H9 (cell line): ENCODE measurements around the gene TSPAN13. TPM values are rescaled to one million over a fixed set of nuclear protein-coding genes. Genes with fewer than 3 reads are reported as not detected.
A peak's percentile ranks its signal among the peaks of the same experiment; 100 is the strongest.

ENCODE experiments used
- DNase-seq: peaks from one replicate; pipeline ENCODE4 v3.0.0-alpha.2; 2017
- H2AFZ ChIP-seq: one replicate; pipeline ENCODE4 v1.6.1; 2013; ENCODE audit warnings: mild to moderate bottlenecking, low read length, control low read depth, moderate library complexity
- H2AK5ac ChIP-seq: 2 replicates; pipeline ENCODE4 v1.6.1; 2013; ENCODE audit warnings: low read length, control low read depth, mixed read lengths; ENCODE audit not compliant: insufficient read length
- H2BK120ac ChIP-seq: one replicate; pipeline ENCODE4 v1.6.1; 2013; ENCODE audit warnings: low read depth, mild to moderate bottlenecking, low read length, control low read depth, inconsistent platforms; ENCODE audit not compliant: poor library complexity, severe bottlenecking
- H2BK12ac ChIP-seq: 2 replicates; pipeline ENCODE4 v1.6.1; 2013; ENCODE audit warnings: low read length, control low read depth, mixed read lengths, low read depth; ENCODE audit not compliant: insufficient read length
- H2BK15ac ChIP-seq: 2 replicates; pipeline ENCODE4 v1.6.1; 2013; ENCODE audit warnings: low read depth, low read length, control low read depth
- H2BK20ac ChIP-seq: one replicate; pipeline ENCODE4 v1.6.1; 2013; ENCODE audit warnings: low read depth, mild to moderate bottlenecking, low read length, control low read depth, inconsistent platforms; ENCODE audit not compliant: poor library complexity, severe bottlenecking
- H2BK5ac ChIP-seq: 2 replicates; pipeline ENCODE4 v1.6.1; 2013; ENCODE audit warnings: low read length, control low read depth, mixed read lengths; ENCODE audit not compliant: insufficient read length
- H3K14ac ChIP-seq: 2 replicates; pipeline ENCODE4 v1.6.1; 2013; ENCODE audit warnings: low read length, control low read depth; ENCODE audit not compliant: insufficient read depth
- H3K18ac ChIP-seq: 2 replicates; pipeline ENCODE4 v1.6.1; 2013; ENCODE audit warnings: low read depth, mild to moderate bottlenecking, mixed read lengths, low read length, control low read depth; ENCODE audit not compliant: insufficient read length
- H3K23ac ChIP-seq: 2 replicates; pipeline ENCODE4 v1.6.1; 2013; ENCODE audit warnings: low read length, control low read depth, mixed read lengths, low read depth; ENCODE audit not compliant: insufficient read length
- H3K23me2 ChIP-seq: 2 replicates; pipeline ENCODE4 v1.6.1; 2013; ENCODE audit warnings: low read depth, mild to moderate bottlenecking, mixed read lengths, low read length, control low read depth; ENCODE audit not compliant: insufficient read length, poor library complexity, severe bottlenecking
- H3K27ac ChIP-seq: 2 replicates; pipeline ENCODE4 v1.5.1; 2013; ENCODE audit warnings: low read length, control low read depth, mixed read lengths, low read depth; ENCODE audit not compliant: insufficient read length
- H3K27me3 ChIP-seq: 2 replicates; pipeline ENCODE4 v1.6.1; 2013; ENCODE audit warnings: low read length, control low read depth, inconsistent platforms; ENCODE audit not compliant: insufficient read depth
- H3K4ac ChIP-seq: 2 replicates; pipeline ENCODE4 v1.6.1; 2013; ENCODE audit warnings: low read depth, mild to moderate bottlenecking, control low read depth, inconsistent platforms, low read length, moderate library complexity
- H3K4me1 ChIP-seq: 2 replicates; pipeline ENCODE4 v1.6.1; 2013; ENCODE audit warnings: low read length, control low read depth, inconsistent platforms; ENCODE audit not compliant: insufficient read depth
- H3K4me2 ChIP-seq: 2 replicates; pipeline ENCODE4 v1.6.1; 2013; ENCODE audit warnings: low read length, control low read depth, mixed read lengths; ENCODE audit not compliant: insufficient read length, insufficient read depth
- H3K56ac ChIP-seq: 2 replicates; pipeline ENCODE4 v1.6.1; 2013; ENCODE audit warnings: low read depth, mild to moderate bottlenecking, mixed read lengths, low read length, control low read depth; ENCODE audit not compliant: insufficient read length
- H3K79me1 ChIP-seq: 2 replicates; pipeline ENCODE4 v1.6.1; 2013; ENCODE audit warnings: low read depth, mild to moderate bottlenecking, moderate library complexity, low read length, control low read depth, inconsistent platforms; ENCODE audit not compliant: insufficient read depth, poor library complexity, severe bottlenecking
- H3K79me2 ChIP-seq: 2 replicates; pipeline ENCODE4 v1.6.1; 2013; ENCODE audit warnings: low read length, control low read depth, inconsistent platforms; ENCODE audit not compliant: insufficient read depth
- H3K9ac ChIP-seq: 2 replicates; pipeline ENCODE4 v1.6.1; 2013; ENCODE audit warnings: low read length, control low read depth, mixed read lengths; ENCODE audit not compliant: insufficient read length; ENCODE audit errors: extremely low read depth
- H3K9me3 ChIP-seq: one replicate; pipeline ENCODE4 v1.6.1; 2013; ENCODE audit warnings: low read depth, low read length, inconsistent platforms; ENCODE audit not compliant: control insufficient read depth
- H3T11ph ChIP-seq: one replicate; pipeline ENCODE4 v1.6.1; 2013; ENCODE audit warnings: mild to moderate bottlenecking, low read length, control low read depth, inconsistent platforms
- H4K20me1 ChIP-seq: one replicate; pipeline ENCODE4 v1.6.1; 2013; ENCODE audit not compliant: control insufficient read depth, insufficient read length, insufficient read depth
- H4K5ac ChIP-seq: 2 replicates; pipeline ENCODE4 v1.6.1; 2013; ENCODE audit warnings: low read depth, mild to moderate bottlenecking, mixed read lengths, low read length, control low read depth; ENCODE audit not compliant: insufficient read length
- H4K8ac ChIP-seq: replicated peaks from 2 replicates; pipeline ENCODE4 v1.6.1; 2013; ENCODE audit warnings: low read length, control low read depth, mixed read lengths, low read depth; ENCODE audit not compliant: insufficient read length
- H4K91ac ChIP-seq: 2 replicates; pipeline ENCODE4 v1.6.1; 2013; ENCODE audit warnings: low read depth, mild to moderate bottlenecking, moderate library complexity, mixed read lengths, low read length, control low read depth; ENCODE audit not compliant: insufficient read length
- H3K27ac Mint-ChIP-seq, 3 experiments: 2 replicates in 2 of 3; 3 replicates in 1 of 3; pipeline ENCODE4 v1.8.0; 2020 to 2021; ENCODE audit warnings: mixed read lengths in 3 of 3, mild to moderate bottlenecking in 1 of 3, moderate library complexity in 1 of 3
- H3K27me3 Mint-ChIP-seq: 2 replicates; pipeline ENCODE4 v1.8.0; 2021; ENCODE audit warnings: low read depth, mild to moderate bottlenecking, moderate library complexity, mixed read lengths
- H3K36me3 Mint-ChIP-seq, 3 experiments: 2 replicates in 2 of 3; 3 replicates in 1 of 3; pipeline ENCODE4 v1.8.0; 2020 to 2021; ENCODE audit warnings: low read depth in 3 of 3, mixed read lengths in 3 of 3; ENCODE audit not compliant: insufficient read depth in 1 of 3
- H3K4me1 Mint-ChIP-seq, 2 experiments: 2 replicates each; pipeline ENCODE4 v1.8.0; 2020; ENCODE audit warnings: mixed read lengths in 2 of 2
- H3K4me3 Mint-ChIP-seq, 2 experiments: 2 replicates in 1 of 2; 3 replicates in 1 of 2; pipeline ENCODE4 v1.8.0; 2020 to 2021; ENCODE audit warnings: mild to moderate bottlenecking in 2 of 2, mixed read lengths in 2 of 2, moderate library complexity in 1 of 2
- H3K9me3 Mint-ChIP-seq, 2 experiments: 2 replicates in 1 of 2; 3 replicates in 1 of 2; pipeline ENCODE4 v1.8.0; 2020; ENCODE audit warnings: mild to moderate bottlenecking in 2 of 2, mixed read lengths in 2 of 2, moderate library complexity in 1 of 2
- CTCF ChIP-seq: fragments of 200-600 bp; sonication (generic); conservative IDR thresholded peaks from 3 replicates; pipeline ENCODE4 v1.8.0; 2021; ENCODE audit warnings: antibody characterized with exemption, mild to moderate bottlenecking
- WGBS: extraction: QIAGEN DNeasy Blood & Tissue Kit; methylation state at CpG from one replicate; pipeline ENCODE4 v1.1.7; 2013; ENCODE audit warnings: missing lambda C conversion rate, low lambda C conversion rate, mixed read lengths; ENCODE audit not compliant: insufficient read length; ENCODE audit errors: extremely low coverage; 5-methylcytosine and 5-hydroxymethylcytosine counted together
- total RNA-seq: library from RNA; stranded (reverse); gene quantifications from 2 replicates; pipeline ENCODE4 v1.2.1, GENCODE V29; 2021

The TSPAN13 gene
- total RNA-seq, 1 experiment from 2014 or later: 18.7 TPM

GRCh38 chr7:16734148-16734726 is 19.3 kb upstream of the TSPAN13 start:
- H3K56ac ChIP-seq: no peak overlapping the region
- no peak overlapping the region for H3T11ph ChIP-seq
- H3K4me2 ChIP-seq: no peak overlapping the region
- H3K4ac ChIP-seq: no peak overlapping the region
- no peak overlapping the region for H2BK20ac ChIP-seq
- H3K9me3 Mint-ChIP-seq: no peaks in the 10 kb centered on the region
- H3K79me1 ChIP-seq: no peaks in the 10 kb centered on the region
- no peak overlapping the region for H3K4me3 Mint-ChIP-seq
- no peak overlapping the region for H2AFZ ChIP-seq
- H3K4me1 ChIP-seq: no peaks in the 10 kb centered on the region; the same call in 1 of the 2 replicates
- no peak for DNase-seq
- no peak overlapping the region for H3K18ac ChIP-seq
- H4K91ac ChIP-seq: no peak overlapping the region
- no peaks in the 10 kb centered on the region for H3K27me3 ChIP-seq
- no peak overlapping the region for H4K5ac ChIP-seq
- H3K9ac ChIP-seq: no peak overlapping the region
- H2BK120ac ChIP-seq: no peak overlapping the region
- H3K23ac ChIP-seq: no peak overlapping the region
- H2BK15ac ChIP-seq: no peak overlapping the region
- WGBS: no CpG with 5 or more reads among the region's 7 CpGs
- H3K27ac ChIP-seq: no peak overlapping the region
- H4K20me1 ChIP-seq: no peaks in the 10 kb centered on the region
- no peaks in the 10 kb centered on the region for H3K27me3 Mint-ChIP-seq
- H2AK5ac ChIP-seq: no peak overlapping the region
- 0 out of 7 replicates have a peak, but pooled peaks cover 0 to 2% (median 0%) of the 10 kb centered on the region in 3 experiments for H3K36me3 Mint-ChIP-seq
- H3K4me1 Mint-ChIP-seq: peaks cover 14 to 17% of the 10 kb centered on the region in 2 experiments
- TF ChIP-seq CTCF: no peak
- no peak overlapping the region for H2BK5ac ChIP-seq
- no peak overlapping the region for H3K14ac ChIP-seq
- no peaks in the 10 kb centered on the region for H3K23me2 ChIP-seq
- H3K79me2 ChIP-seq: no peaks in the 10 kb centered on the region
- peak overlapping the region in 1 of 3 experiments; percentile 4; a peak in 1 of 7 replicates for H3K27ac Mint-ChIP-seq
- no peak overlapping the region for H4K8ac ChIP-seq
- H2BK12ac ChIP-seq: no peak overlapping the region
- no peaks in the 10 kb centered on the region for H3K9me3 ChIP-seq
